ENCODE data around the gene DDX39B.
A peak's percentile ranks its signal among the peaks of the same experiment; 100 is the strongest.

GRCh38 chr6:31493875-31494694, 47.7 kb downstream of the DDX39B start:
- TF ChIP-seq CTCF (IDR thresholded peaks at IDR 0.05), result peak; percentile 64 to 81 (median 71)
- no peak for TF ChIP-seq POLR2A (IDR thresholded peaks at IDR 0.05)
